Liver (tissue), 9 donors: ENCODE data around the gene EDN3. TPM values are rescaled to one million over a fixed set of nuclear protein-coding genes. Genes with fewer than 3 reads are reported as not detected.

Source experiments
- DNase-seq: peaks from one replicate; pipeline ENCODE4 v3.0.0-alpha.2; 2017; ENCODE audit warnings: low spot score
- H3K27ac ChIP-seq, 2 donors: one replicate each; pipeline ENCODE4 v1.7.0; 2013; ENCODE audit warnings: inconsistent platforms in 2 of 2, low read length in 2 of 2, control low read depth in 1 of 2, low read depth in 1 of 2, mild to moderate bottlenecking in 1 of 2
- H3K27me3 ChIP-seq, 4 donors: one replicate each; pipeline versions ENCODE4 v1.6.1 to v1.7.0; 2013; ENCODE audit warnings: low read length in 3 of 4, inconsistent platforms in 1 of 4, mild to moderate bottlenecking in 1 of 4, moderate library complexity in 1 of 4; ENCODE audit not compliant: control insufficient read depth in 4 of 4, insufficient read depth in 4 of 4
- H3K36me3 ChIP-seq, 4 donors: one replicate each; pipeline versions ENCODE4 v1.6.1 to v1.7.0; 2013; ENCODE audit warnings: low read length in 3 of 4, mild to moderate bottlenecking in 3 of 4, low read depth in 1 of 4, moderate library complexity in 1 of 4; ENCODE audit not compliant: control insufficient read depth in 4 of 4, insufficient read depth in 3 of 4
- H3K4me1 ChIP-seq, 4 donors: one replicate each; pipeline versions ENCODE4 v1.6.1 to v1.7.0; 2013; ENCODE audit warnings: low read length in 3 of 4, mild to moderate bottlenecking in 3 of 4, moderate library complexity in 1 of 4; ENCODE audit not compliant: control insufficient read depth in 4 of 4, insufficient read depth in 4 of 4
- H3K4me3 ChIP-seq, 3 donors: one replicate each; pipeline versions ENCODE4 v1.6.1 to v1.7.0; 2013; ENCODE audit warnings: low read length in 3 of 3, control low read depth in 1 of 3, low read depth in 1 of 3, mild to moderate bottlenecking in 1 of 3
- H3K9ac ChIP-seq, 2 donors: one replicate each; pipeline ENCODE4 v1.7.0; 2013; ENCODE audit warnings: low read length in 2 of 2, mild to moderate bottlenecking in 2 of 2, moderate library complexity in 2 of 2, control low read depth in 1 of 2, low read depth in 1 of 2
- H3K9me3 ChIP-seq, 4 donors: one replicate each; pipeline versions ENCODE4 v1.6.1 to v1.7.0; 2013; ENCODE audit warnings: low read length in 3 of 4; ENCODE audit not compliant: control insufficient read depth in 4 of 4
- FOXA1 ChIP-seq: IDR thresholded peaks from 2 replicates; pipeline ENCODE4 v1.6.1; 2016; ENCODE audit warnings: antibody characterized with exemption
- HNF4A ChIP-seq, 2 donors: conservative IDR thresholded peaks; 2 replicates each; pipeline ENCODE4 v1.6.1; 2016; ENCODE audit warnings: antibody characterized with exemption in 2 of 2, mild to moderate bottlenecking in 2 of 2
- HNF4G ChIP-seq: IDR thresholded peaks from 2 replicates; pipeline ENCODE4 v1.6.1; 2016; ENCODE audit warnings: antibody characterized with exemption
- RAD21 ChIP-seq, 2 donors: IDR thresholded peaks; 2 replicates each; pipeline ENCODE4 v1.6.1; 2016; ENCODE audit warnings: antibody characterized with exemption in 2 of 2, mild to moderate bottlenecking in 2 of 2
- SP1 ChIP-seq: IDR thresholded peaks from 2 replicates; pipeline ENCODE4 v1.6.1; 2018; ENCODE audit warnings: antibody characterized with exemption, mild to moderate bottlenecking
- WGBS: extraction: QIAGEN DNeasy Blood & Tissue Kit; methylation state at CpG from one replicate; pipeline ENCODE4 v1.1.7; 2013; 5-methylcytosine and 5-hydroxymethylcytosine counted together
- polyA plus RNA-seq, 2 donors: library from polyadenylated mRNA; stranded (reverse) in 1 of 2; unstranded in 1 of 2; fragments of 200-250 nt in 1 of 2; fragments of >200 nt in 1 of 2; fragmentation: Nextera tagmentation in 1 of 2; extraction: Ambion mirVana in 1 of 2; gene quantifications; one replicate each; pipeline versions ENCODE4 v1.2.1 to v1.2.3, GENCODE V29; 2013 to 2015
- total RNA-seq, 2 donors: library from RNA; depleted of rRNA; stranded (reverse); fragments of >200 nt; gene quantifications; one replicate each; pipeline ENCODE4 v1.2.3, GENCODE V29; 2014
- TF ChIP-seq, protein P1 (sequence below): IDR thresholded peaks from 2 replicates; pipeline ENCODE4 v1.6.1; 2016; ENCODE audit warnings: antibody characterized with exemption, mild to moderate bottlenecking
- TF ChIP-seq, protein P2 (sequence below): IDR thresholded peaks from 2 replicates; pipeline ENCODE4 v1.6.1; 2016; ENCODE audit warnings: antibody characterized with exemption
- donor health status: healthy.
- donor health status: healthy.
- donor health status: healthy.
- donor health status: healthy.
- donor health status: healthy.

Gene EDN3
- total and polyA plus RNA-seq, 4 donors: 0.09 TPM; not detected in 3

DNA sequence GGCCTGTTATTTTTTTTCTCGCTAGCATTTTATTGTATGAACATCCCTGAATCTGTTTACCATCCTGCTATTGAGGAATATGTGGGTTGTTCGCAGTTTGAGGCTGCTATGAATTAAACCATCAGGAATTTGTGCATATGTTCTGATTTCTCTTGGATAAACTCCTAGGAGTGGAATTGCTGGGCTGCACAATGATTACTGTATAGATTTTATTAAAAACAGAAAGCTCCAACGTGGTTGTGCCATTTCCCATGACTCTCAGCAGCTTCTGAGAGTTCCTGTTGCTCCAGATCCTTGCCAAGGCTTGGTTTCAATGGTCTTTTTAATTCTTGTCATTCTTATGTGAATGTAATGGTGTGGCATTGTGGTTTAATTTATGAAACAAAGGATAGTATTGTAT is 75.1 kb downstream of the EDN3 start:
- Histone ChIP-seq H3K9ac (no peak overlapping the region), H3K4me3 (no peak overlapping the region), H3K27ac (no peak overlapping the region), H3K27me3 (peaks cover 0 to 8% (median 0%) of the 10 kb centered on the region in 4 donors), H3K36me3 (no peaks in the 10 kb centered on the region), H3K4me1 (no peaks in the 10 kb centered on the region), H3K9me3 (no peaks in the 10 kb centered on the region)
- WGBS: 86% methylated on average over 3 of the region's 3 CpGs
- no peak for TF ChIP-seq SP1
- TF ChIP-seq, protein P1, sequence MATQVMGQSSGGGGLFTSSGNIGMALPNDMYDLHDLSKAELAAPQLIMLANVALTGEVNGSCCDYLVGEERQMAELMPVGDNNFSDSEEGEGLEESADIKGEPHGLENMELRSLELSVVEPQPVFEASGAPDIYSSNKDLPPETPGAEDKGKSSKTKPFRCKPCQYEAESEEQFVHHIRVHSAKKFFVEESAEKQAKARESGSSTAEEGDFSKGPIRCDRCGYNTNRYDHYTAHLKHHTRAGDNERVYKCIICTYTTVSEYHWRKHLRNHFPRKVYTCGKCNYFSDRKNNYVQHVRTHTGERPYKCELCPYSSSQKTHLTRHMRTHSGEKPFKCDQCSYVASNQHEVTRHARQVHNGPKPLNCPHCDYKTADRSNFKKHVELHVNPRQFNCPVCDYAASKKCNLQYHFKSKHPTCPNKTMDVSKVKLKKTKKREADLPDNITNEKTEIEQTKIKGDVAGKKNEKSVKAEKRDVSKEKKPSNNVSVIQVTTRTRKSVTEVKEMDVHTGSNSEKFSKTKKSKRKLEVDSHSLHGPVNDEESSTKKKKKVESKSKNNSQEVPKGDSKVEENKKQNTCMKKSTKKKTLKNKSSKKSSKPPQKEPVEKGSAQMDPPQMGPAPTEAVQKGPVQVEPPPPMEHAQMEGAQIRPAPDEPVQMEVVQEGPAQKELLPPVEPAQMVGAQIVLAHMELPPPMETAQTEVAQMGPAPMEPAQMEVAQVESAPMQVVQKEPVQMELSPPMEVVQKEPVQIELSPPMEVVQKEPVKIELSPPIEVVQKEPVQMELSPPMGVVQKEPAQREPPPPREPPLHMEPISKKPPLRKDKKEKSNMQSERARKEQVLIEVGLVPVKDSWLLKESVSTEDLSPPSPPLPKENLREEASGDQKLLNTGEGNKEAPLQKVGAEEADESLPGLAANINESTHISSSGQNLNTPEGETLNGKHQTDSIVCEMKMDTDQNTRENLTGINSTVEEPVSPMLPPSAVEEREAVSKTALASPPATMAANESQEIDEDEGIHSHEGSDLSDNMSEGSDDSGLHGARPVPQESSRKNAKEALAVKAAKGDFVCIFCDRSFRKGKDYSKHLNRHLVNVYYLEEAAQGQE: no peak
- TF ChIP-seq FOXA1: no peak
- TF ChIP-seq HNF4G: no peak
- TF ChIP-seq RAD21 (IDR thresholded peaks at IDR 0.05): no peak
- TF ChIP-seq, protein P2, sequence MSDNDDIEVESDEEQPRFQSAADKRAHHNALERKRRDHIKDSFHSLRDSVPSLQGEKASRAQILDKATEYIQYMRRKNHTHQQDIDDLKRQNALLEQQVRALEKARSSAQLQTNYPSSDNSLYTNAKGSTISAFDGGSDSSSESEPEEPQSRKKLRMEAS: no peak
- TF ChIP-seq HNF4A (conservative IDR thresholded peaks at IDR 0.05): no peak
- DNase-seq: no peak

Other genes starting within 250 kb of the EDN3 start
- under 1 TPM; 0.09 to 0.75 TPM for gene ZNF831, start 136.8 kb upstream of the EDN3 start, total RNA-seq
- under 1 TPM; 0.06 to 0.17 TPM for gene ZNF831, start 136.8 kb upstream of the EDN3 start, polyA plus RNA-seq